Parathyroid adenoma (tissue), 2 donors: Measurements from ENCODE around the gene HFE.

ENCODE experiments used
- H2AFZ ChIP-seq: fragments of 300-600 bp; sonication (generic); one replicate; pipeline ENCODE4 v1.7.0; 2017; ENCODE audit warnings: antibody characterized with exemption, mild to moderate bottlenecking
- H3K27ac ChIP-seq: fragments of 300-600 bp; sonication (generic); one replicate; pipeline ENCODE4 v1.7.0; 2017
- H3K27me3 ChIP-seq: fragments of 300-600 bp; sonication (generic); one replicate; pipeline ENCODE4 v1.7.0; 2017; ENCODE audit warnings: low read length; ENCODE audit not compliant: control insufficient read depth, insufficient read depth
- H3K36me3 ChIP-seq: fragments of 300-600 bp; sonication (generic); one replicate; pipeline ENCODE4 v1.7.0; 2017; ENCODE audit warnings: low read length; ENCODE audit not compliant: control insufficient read depth, insufficient read depth
- H3K4me1 ChIP-seq: fragments of 300-600 bp; sonication (generic); one replicate; pipeline ENCODE4 v1.7.0; 2017; ENCODE audit warnings: control low read depth
- H3K4me2 ChIP-seq: fragments of 300-600 bp; sonication (generic); one replicate; pipeline ENCODE4 v1.7.0; 2017; ENCODE audit warnings: low read length
- H3K4me3 ChIP-seq: fragments of 300-600 bp; sonication (generic); one replicate; pipeline ENCODE4 v1.7.0; 2017; ENCODE audit warnings: low read depth, low read length
- H3K79me2 ChIP-seq: fragments of 300-600 bp; sonication (generic); one replicate; pipeline ENCODE4 v1.7.0; 2017; ENCODE audit warnings: control low read depth
- H3K9ac ChIP-seq: fragments of 300-600 bp; sonication (generic); one replicate; pipeline ENCODE4 v1.7.0; 2017; ENCODE audit warnings: mild to moderate bottlenecking
- H3K9me3 ChIP-seq: fragments of 300-600 bp; sonication (generic); one replicate; pipeline ENCODE4 v1.7.0; 2017; ENCODE audit warnings: low read length; ENCODE audit not compliant: control insufficient read depth
- TF ChIP-seq, protein P1 (sequence below): fragments of 300-600 bp; sonication (generic); IDR thresholded peaks from one replicate; pipeline ENCODE4 v1.7.0; 2017; ENCODE audit warnings: antibody characterized with exemption, mild to moderate bottlenecking
- donor health status: primary hyperparathyroidism.

Gene HFE

DNA sequence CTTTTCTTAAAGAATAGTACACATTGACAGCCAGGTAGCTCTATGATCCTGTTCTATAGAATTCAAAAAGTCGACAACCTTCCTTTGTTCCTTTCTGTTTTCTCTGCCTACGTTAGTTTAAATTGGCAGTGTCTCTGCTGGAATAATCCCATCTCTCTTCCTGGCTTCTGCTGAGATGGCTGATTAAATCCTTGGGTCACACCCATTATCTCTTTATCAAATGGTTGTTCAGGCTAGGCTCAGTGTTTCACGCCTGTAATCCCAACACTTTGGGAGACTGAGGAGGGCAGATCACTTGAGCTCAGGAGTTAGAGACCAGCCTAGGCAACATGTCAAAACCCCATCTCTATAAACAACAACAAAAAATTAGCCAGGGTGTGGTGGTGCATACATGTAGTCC, 44.4 kb downstream of the HFE start:
- Histone ChIP-seq H3K4me2 (no peak overlapping the region), H3K9me3 (no peaks in the 10 kb centered on the region), H3K4me1 (peaks cover 6% of the 10 kb centered on the region), H3K79me2 (peaks cover 27% of the 10 kb centered on the region), H3K27me3 (no peaks in the 10 kb centered on the region), H3K4me3 (no peak overlapping the region), H2AFZ (no peak overlapping the region), H3K36me3 (no peaks in the 10 kb centered on the region), H3K9ac (no peak overlapping the region), H3K27ac (no peak overlapping the region)
- TF ChIP-seq, protein P1, sequence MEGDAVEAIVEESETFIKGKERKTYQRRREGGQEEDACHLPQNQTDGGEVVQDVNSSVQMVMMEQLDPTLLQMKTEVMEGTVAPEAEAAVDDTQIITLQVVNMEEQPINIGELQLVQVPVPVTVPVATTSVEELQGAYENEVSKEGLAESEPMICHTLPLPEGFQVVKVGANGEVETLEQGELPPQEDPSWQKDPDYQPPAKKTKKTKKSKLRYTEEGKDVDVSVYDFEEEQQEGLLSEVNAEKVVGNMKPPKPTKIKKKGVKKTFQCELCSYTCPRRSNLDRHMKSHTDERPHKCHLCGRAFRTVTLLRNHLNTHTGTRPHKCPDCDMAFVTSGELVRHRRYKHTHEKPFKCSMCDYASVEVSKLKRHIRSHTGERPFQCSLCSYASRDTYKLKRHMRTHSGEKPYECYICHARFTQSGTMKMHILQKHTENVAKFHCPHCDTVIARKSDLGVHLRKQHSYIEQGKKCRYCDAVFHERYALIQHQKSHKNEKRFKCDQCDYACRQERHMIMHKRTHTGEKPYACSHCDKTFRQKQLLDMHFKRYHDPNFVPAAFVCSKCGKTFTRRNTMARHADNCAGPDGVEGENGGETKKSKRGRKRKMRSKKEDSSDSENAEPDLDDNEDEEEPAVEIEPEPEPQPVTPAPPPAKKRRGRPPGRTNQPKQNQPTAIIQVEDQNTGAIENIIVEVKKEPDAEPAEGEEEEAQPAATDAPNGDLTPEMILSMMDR = no peak

DNA sequence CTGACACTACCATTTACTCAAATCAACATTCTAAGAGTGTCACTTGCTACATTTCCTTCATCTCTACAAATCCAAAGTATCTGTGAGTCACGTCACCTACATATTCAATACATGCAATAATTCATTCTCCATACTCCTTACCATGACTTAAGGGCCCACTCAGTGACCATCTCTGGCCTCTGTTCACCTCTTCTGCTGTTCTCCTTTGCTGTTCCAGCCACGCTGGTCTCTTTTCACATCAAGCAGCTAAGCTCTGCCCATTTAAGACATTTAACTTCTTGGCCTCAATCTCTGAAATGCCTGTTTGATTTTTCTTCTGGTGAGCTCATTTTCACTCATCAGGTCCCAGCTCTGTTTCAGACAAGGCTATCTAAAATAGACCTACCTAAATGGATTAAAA, 46.5 kb downstream of the HFE start:
- Histone ChIP-seq H3K27me3 (no peaks in the 10 kb centered on the region), H3K4me2 (no peak overlapping the region), H3K27ac (no peak overlapping the region), H3K79me2 (peaks cover 10% of the 10 kb centered on the region), H2AFZ (no peak overlapping the region), H3K9ac (no peak overlapping the region), H3K9me3 (no peaks in the 10 kb centered on the region), H3K36me3 (no peaks in the 10 kb centered on the region), H3K4me3 (no peak overlapping the region), H3K4me1 (peaks cover 6% of the 10 kb centered on the region)
- TF ChIP-seq, protein P1 = no peak

DNA sequence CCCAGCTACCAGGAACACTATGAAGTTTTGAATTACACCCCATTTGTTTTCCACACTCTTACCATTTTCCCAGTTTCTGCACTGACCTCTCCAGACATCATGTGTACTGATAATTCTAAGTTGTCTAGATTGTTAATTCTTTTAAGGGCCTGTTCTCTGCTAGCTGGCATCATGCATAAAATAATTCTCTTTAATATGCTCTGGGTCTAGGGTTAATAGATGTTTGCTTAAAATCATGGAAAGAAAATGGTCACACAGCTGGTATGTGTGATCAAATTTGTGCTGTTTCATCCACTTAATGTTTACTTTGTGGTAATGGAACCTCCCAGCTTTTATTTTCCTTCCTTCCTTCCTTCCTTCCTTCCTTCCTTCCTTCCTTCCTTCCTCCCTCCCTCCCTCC, 49.1 kb downstream of the HFE start:
- H3K27ac ChIP-seq = no peak overlapping the region
- no peaks in the 10 kb centered on the region for H3K27me3 ChIP-seq
- H3K79me2 ChIP-seq = no peaks in the 10 kb centered on the region
- TF ChIP-seq, protein P1 = no peak
- H2AFZ ChIP-seq = no peak overlapping the region
- no peak overlapping the region for H3K9ac ChIP-seq
- H3K4me3 ChIP-seq = no peak overlapping the region
- no peak overlapping the region for H3K4me2 ChIP-seq
- H3K4me1 ChIP-seq = peaks cover 8% of the 10 kb centered on the region
- no peaks in the 10 kb centered on the region for H3K9me3 ChIP-seq
- no peaks in the 10 kb centered on the region for H3K36me3 ChIP-seq

DNA sequence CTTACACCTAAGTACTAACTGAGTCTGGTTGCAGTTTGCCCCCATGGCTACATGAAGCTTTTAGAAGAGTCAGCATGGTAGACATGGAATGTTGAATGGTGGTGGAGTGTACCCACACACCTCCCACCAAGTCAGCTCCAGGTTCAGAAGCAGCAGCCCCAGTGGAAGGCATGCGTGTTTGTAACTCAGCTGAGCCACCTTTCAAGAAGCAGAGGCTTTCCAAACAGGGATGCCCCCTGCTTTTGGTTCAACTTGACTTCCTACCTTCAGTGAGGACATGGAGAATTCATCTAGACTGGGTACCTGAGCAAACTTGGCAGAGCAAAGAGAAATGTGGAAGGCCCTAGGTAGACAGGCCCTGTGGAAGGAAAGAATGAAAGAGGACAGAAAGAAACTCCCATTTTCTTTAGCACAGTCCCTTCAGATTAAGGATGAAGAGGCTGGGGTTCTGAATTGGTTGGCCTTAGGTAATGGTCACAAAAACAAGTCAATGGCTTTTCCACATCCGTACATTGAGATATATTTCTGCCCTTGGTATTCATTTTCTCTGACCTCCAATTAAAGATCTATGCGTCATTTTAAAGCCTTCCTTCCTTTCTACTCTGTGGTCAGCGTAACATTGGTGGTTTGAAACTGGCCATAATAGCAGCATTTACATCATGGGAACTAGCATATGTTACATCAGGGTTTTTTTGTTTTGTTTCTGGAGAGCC, 53.2 kb downstream of the HFE start:
- H3K4me2 ChIP-seq = no peak overlapping the region
- no peak overlapping the region for H3K9ac ChIP-seq
- H3K36me3 ChIP-seq = no peaks in the 10 kb centered on the region
- TF ChIP-seq, protein P1 = no peak
- H3K27ac ChIP-seq = no peak overlapping the region
- H2AFZ ChIP-seq = no peak overlapping the region
- no peaks in the 10 kb centered on the region for H3K27me3 ChIP-seq
- H3K4me1 ChIP-seq = peaks cover 18% of the 10 kb centered on the region
- no peaks in the 10 kb centered on the region for H3K9me3 ChIP-seq
- H3K4me3 ChIP-seq = no peak overlapping the region
- H3K79me2 ChIP-seq = no peaks in the 10 kb centered on the region

DNA sequence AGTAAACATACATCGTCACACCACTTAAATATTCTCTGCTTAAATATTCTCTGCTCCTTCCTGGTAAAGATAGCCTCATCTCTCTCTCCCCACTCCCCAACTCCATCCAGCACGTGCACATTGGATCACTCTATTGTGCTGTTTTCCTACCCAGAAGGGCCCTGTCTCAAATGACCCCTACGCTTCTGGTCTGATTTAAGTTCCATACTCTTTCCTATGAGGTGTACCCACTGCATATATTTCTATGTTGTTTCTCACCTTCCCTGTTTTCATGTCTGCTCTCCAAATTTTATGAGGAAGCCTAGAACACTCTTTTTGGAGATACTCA, 53.7 kb downstream of the HFE start:
- Histone ChIP-seq H3K27ac (peak overlapping the region; percentile 77), H3K9me3 (no peaks in the 10 kb centered on the region), H3K4me2 (peak overlapping the region; percentile 4), H3K36me3 (no peaks in the 10 kb centered on the region), H3K9ac (no peak overlapping the region), H2AFZ (peak overlapping the region; percentile 81), H3K4me3 (no peak overlapping the region), H3K4me1 (peaks cover 18% of the 10 kb centered on the region), H3K79me2 (no peaks in the 10 kb centered on the region), H3K27me3 (no peaks in the 10 kb centered on the region)
- TF ChIP-seq, protein P1 = no peak
